Left colon (tissue), 2 donors: ENCODE results near the gene GUCA2A. TPM values are rescaled to one million over a fixed set of nuclear protein-coding genes. Genes with fewer than 3 reads are reported as not detected.

ENCODE experiments used
- total RNA-seq, 2 donors: library from RNA; stranded (reverse); fragmentation: NEBNext Ultra II Directional; extraction: Animal tissue kit (Norgen Biotek cat#: 25700); gene quantifications; one replicate each; pipeline ENCODE4 v1.2.1, GENCODE V29; 2021
- donor health status: DM: no; HTN: no; CAD: no.
- donor health status: DM: yes; HTN: yes; CAD: no.

The GUCA2A gene
- total RNA-seq, 2 donors from 2014 or later = 1,178 to 2,096 TPM

Other genes with a start within 250 kb of the GUCA2A start
- gene HIVEP3, start 245.8 kb downstream of the GUCA2A start, total RNA-seq = 1 to 10 TPM; 4.0 to 5.4 TPM
- gene GUCA2B, start 11.3 kb downstream of the GUCA2A start, total RNA-seq = 100 to 1,000 TPM in 1 of 2 donors, 10 to 100 TPM in 1; 86.9 to 414 TPM
- gene FOXJ3, start 170.5 kb upstream of the GUCA2A start, total RNA-seq = 10 to 100 TPM; 45.3 to 58.9 TPM
- 10 to 100 TPM; 13.9 to 24.2 TPM for gene RIMKLA, start 216.0 kb upstream of the GUCA2A start, total RNA-seq